K562 (cell line): Measurements from ENCODE around the gene TTC9C. TPM values are rescaled to one million over a fixed set of nuclear protein-coding genes. Genes with fewer than 3 reads are reported as not detected.

Source experiments
- BHLHE40 ChIP-seq: IDR thresholded peaks from 2 replicates; pipeline ENCODE4 v1.6.1; 2011; ENCODE audit warnings: low read length, improper control_type of control experiment
- CBFA2T2 ChIP-seq: fragments of 450-650 bp; conservative IDR thresholded peaks from 2 replicates; pipeline ENCODE4 v1.6.1; 2017; ENCODE audit warnings: mild to moderate bottlenecking
- HDAC1 ChIP-seq, 2 experiments: fragments of 450-650 bp; IDR thresholded peaks; 2 replicates each; pipeline ENCODE4 v1.6.1; 2016 to 2017; ENCODE audit warnings: inconsistent platforms in 1 of 2, mild to moderate bottlenecking in 1 of 2, moderate library complexity in 1 of 2
- HMGN3 ChIP-seq: IDR thresholded peaks from 2 replicates; pipeline ENCODE4 v1.6.1; 2011; ENCODE audit warnings: borderline replicate concordance, low read depth, mild to moderate bottlenecking, mixed read lengths, low read length; ENCODE audit not compliant: insufficient read length; ENCODE audit errors: extremely low read depth
- L3MBTL2 ChIP-seq: fragments of 450-650 bp; IDR thresholded peaks from 2 replicates; pipeline ENCODE4 v1.6.1; 2016; ENCODE audit warnings: mild to moderate bottlenecking, moderate library complexity
- MCM5 ChIP-seq: fragments of 450-650 bp; IDR thresholded peaks from 2 replicates; pipeline ENCODE4 v1.6.1; 2016; ENCODE audit warnings: low read depth
- NCOR1 ChIP-seq: fragments of 450-650 bp; IDR thresholded peaks from 2 replicates; pipeline ENCODE4 v1.6.1; 2016; ENCODE audit warnings: mild to moderate bottlenecking, moderate library complexity
- RBM17 ChIP-seq: fragments of 200-400 bp; formaldehyde crosslinking; IDR thresholded peaks from 2 replicates; pipeline ENCODE4 v1.6.1; 2017; ENCODE audit warnings: low read depth, mild to moderate bottlenecking, low read length, borderline replicate concordance
- RFX7 ChIP-seq: fragments of 250-450 bp; sonication (Bioruptor Pico); IDR thresholded peaks from 2 replicates; pipeline ENCODE4 v1.5.1; 2021; ENCODE audit warnings: mild to moderate bottlenecking
- SRSF7 ChIP-seq: fragments of 200-400 bp; formaldehyde crosslinking; optimal IDR thresholded peaks from 2 replicates; pipeline ENCODE3; 2017; ENCODE audit warnings: mild to moderate bottlenecking, low read depth, low read length
- ZBTB9 ChIP-seq: fragments of 450-650 bp; formaldehyde crosslinking; IDR thresholded peaks from 2 replicates; pipeline ENCODE4 v1.4.0; 2020; ENCODE audit warnings: mild to moderate bottlenecking, moderate library complexity
- ZFPM2 ChIP-seq: fragments of 250-450 bp; sonication (Bioruptor Pico); IDR thresholded peaks from 2 replicates; pipeline ENCODE4 v1.5.1; 2022; ENCODE audit warnings: mild to moderate bottlenecking
- ZNF140 ChIP-seq: fragments of 250-450 bp; sonication (Bioruptor Pico); IDR thresholded peaks from 2 replicates; pipeline ENCODE4 v1.8.0; 2021; ENCODE audit warnings: moderate library complexity, mild to moderate bottlenecking, inconsistent platforms
- ZNF217 ChIP-seq: sonication (generic); formaldehyde crosslinking; IDR thresholded peaks from 2 replicates; pipeline ENCODE4 v1.8.0; 2022; ENCODE audit warnings: mild to moderate bottlenecking, missing genetic modification reagents
- ZNF589 ChIP-seq: fragments of 200-800 bp; sonication (Bioruptor generic); IDR thresholded peaks from 2 replicates; pipeline ENCODE4 v1.6.1; 2016; ENCODE audit warnings: low read depth, missing genetic modification characterization, missing compliant biosample characterization
- polyA plus RNA-seq, 8 experiments: library from polyadenylated mRNA; depleted of rRNA in 4 of 8; stranded (reverse) in 5 of 8; unstranded in 3 of 8; fragments of >200 nt; fragmentation: Nextera tagmentation in 2 of 8; fragmentation: Illumina TruSeq in 1 of 8; extraction: Ambion mirVana in 2 of 8; extraction: Trizol in 1 of 8; gene quantifications; 2 replicates each; pipeline versions ENCODE4 v1.2.1 to v1.2.3, GENCODE V29; 2011 to 2014; ENCODE audit warnings: inconsistent platforms in 1 of 8, missing spikeins in 1 of 8
- total RNA-seq, 7 experiments: library from RNA; depleted of rRNA in 6 of 7; stranded (reverse); fragments of >200 nt in 6 of 7; fragmentation: Illumina TruSeq in 2 of 7; extraction: Trizol in 2 of 7; gene quantifications; 2 replicates each; pipeline versions ENCODE4 v1.2.1 to v1.2.3, GENCODE V29; 2011 to 2021; ENCODE audit warnings: low replicate concordance in 1 of 7
- TF ChIP-seq, protein P1 (sequence below): sonication (generic); formaldehyde crosslinking; IDR thresholded peaks from 2 replicates; pipeline ENCODE4 v1.8.1; 2023; ENCODE audit warnings: mild to moderate bottlenecking, missing genetic modification reagents
- TF ChIP-seq, protein P2 (sequence below): fragments of 250-450 bp; sonication (Bioruptor Pico); IDR thresholded peaks from 2 replicates; pipeline ENCODE4 v1.5.0; 2021; ENCODE audit warnings: mild to moderate bottlenecking, borderline replicate concordance
- TF ChIP-seq, protein P3 (sequence below): fragments of 200-800 bp; sonication (Bioruptor generic); IDR thresholded peaks from 2 replicates; pipeline ENCODE4 v1.6.1; 2017; ENCODE audit warnings: missing genetic modification characterization, missing compliant biosample characterization

Gene TTC9C
- total and polyA plus RNA-seq, 9 of the 15 experiments (the other 6 are each of a cell fraction or from before 2014, with no cell fraction given): 32.8 to 59.0 (median 37.1) TPM

GRCh38 chr11:62705880-62706849 is 22.1 kb upstream of the TTC9C start (continued):
- TF ChIP-seq HDAC1 (IDR thresholded peaks at IDR 0.05) (peak in 1 of 2 experiments; percentile 88; a peak in 2 of 4 replicates), ZNF589 (CRISPR knock-in tag) (no peak), ZFPM2 (CRISPR knock-in tag) (no peak), ZBTB9 (CRISPR knock-in tag) (no peak), NCOR1 (no peak), SRSF7 (no peak), ZNF140 (no peak), BHLHE40 (no peak; the same call in 1 of the 2 replicates), L3MBTL2 (peak; percentile 69), MCM5 (no peak), RBM17 (no peak), RFX7 (CRISPR knock-in tag) (no peak), CBFA2T2 (no peak), ZNF217 (no peak), HMGN3 (peak; percentile 67)
- TF ChIP-seq, protein P1, sequence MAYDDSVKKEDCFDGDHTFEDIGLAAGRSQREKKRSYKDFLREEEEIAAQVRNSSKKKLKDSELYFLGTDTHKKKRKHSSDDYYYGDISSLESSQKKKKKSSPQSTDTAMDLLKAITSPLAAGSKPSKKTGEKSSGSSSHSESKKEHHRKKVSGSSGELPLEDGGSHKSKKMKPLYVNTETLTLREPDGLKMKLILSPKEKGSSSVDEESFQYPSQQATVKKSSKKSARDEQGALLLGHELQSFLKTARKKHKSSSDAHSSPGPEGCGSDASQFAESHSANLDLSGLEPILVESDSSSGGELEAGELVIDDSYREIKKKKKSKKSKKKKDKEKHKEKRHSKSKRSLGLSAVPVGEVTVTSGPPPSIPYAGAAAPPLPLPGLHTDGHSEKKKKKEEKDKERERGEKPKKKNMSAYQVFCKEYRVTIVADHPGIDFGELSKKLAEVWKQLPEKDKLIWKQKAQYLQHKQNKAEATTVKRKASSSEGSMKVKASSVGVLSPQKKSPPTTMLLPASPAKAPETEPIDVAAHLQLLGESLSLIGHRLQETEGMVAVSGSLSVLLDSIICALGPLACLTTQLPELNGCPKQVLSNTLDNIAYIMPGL (CRISPR knock-in tag): no peak
- TF ChIP-seq, protein P2, sequence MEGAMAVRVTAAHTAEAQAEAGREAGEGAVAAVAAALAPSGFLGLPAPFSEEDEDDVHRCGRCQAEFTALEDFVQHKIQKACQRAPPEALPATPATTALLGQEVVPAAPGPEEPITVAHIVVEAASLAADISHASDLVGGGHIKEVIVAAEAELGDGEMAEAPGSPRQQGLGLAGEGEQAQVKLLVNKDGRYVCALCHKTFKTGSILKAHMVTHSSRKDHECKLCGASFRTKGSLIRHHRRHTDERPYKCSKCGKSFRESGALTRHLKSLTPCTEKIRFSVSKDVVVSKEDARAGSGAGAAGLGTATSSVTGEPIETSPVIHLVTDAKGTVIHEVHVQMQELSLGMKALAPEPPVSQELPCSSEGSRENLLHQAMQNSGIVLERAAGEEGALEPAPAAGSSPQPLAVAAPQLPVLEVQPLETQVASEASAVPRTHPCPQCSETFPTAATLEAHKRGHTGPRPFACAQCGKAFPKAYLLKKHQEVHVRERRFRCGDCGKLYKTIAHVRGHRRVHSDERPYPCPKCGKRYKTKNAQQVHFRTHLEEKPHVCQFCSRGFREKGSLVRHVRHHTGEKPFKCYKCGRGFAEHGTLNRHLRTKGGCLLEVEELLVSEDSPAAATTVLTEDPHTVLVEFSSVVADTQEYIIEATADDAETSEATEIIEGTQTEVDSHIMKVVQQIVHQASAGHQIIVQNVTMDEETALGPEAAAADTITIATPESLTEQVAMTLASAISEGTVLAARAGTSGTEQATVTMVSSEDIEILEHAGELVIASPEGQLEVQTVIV: no peak
- TF ChIP-seq, protein P3, sequence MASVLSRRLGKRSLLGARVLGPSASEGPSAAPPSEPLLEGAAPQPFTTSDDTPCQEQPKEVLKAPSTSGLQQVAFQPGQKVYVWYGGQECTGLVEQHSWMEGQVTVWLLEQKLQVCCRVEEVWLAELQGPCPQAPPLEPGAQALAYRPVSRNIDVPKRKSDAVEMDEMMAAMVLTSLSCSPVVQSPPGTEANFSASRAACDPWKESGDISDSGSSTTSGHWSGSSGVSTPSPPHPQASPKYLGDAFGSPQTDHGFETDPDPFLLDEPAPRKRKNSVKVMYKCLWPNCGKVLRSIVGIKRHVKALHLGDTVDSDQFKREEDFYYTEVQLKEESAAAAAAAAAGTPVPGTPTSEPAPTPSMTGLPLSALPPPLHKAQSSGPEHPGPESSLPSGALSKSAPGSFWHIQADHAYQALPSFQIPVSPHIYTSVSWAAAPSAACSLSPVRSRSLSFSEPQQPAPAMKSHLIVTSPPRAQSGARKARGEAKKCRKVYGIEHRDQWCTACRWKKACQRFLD: no peak
